ENCODE measurements around the gene SENP5. TPM values are rescaled to one million over a fixed set of nuclear protein-coding genes. Genes with fewer than 3 reads are reported as not detected.

SENP5 gene
- total RNA-seq, 1 experiment from 2014 or later, result 27.6 TPM

DNA sequence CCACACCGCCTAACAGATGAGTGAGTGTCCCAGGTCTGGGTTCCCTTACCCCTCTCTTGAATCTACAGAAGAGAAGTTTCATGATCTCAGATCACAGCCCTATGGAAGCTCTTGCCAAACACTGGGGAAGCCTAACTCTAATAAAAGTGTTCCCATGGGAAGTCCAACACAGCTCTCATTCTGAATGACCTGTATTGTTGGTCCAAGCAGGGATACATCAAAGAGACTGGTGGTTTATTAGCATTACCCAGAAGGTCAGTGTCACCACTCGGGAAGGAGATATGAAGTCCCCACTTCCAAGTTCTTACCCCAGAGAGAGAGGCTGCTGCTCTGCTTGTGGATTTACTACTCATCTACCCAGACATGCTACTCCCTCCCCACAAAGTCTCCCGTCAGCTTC lies 83.7 kb downstream of the SENP5 start:
- Histone ChIP-seq H3K4me1 (ENCODE audit: control insufficient read depth in 1 of 2, insufficient read depth in 2 of 2, low read length in 2 of 2) (no peaks in the 10 kb centered on the region), H3K9me2 (ENCODE audit: insufficient read depth) (no peaks in the 10 kb centered on the region), H2AFZ (ENCODE audit: low read depth, low read length, poor library complexity, severe bottlenecking) (no peak overlapping the region), H3K4me2 (ENCODE audit: low read length) (no peak overlapping the region), H4K20me1 (ENCODE audit: insufficient read depth) (no peaks in the 10 kb centered on the region), H3K27me3 (ENCODE audit: insufficient read depth, low read length) (no peaks in the 10 kb centered on the region), H3K27ac (ENCODE audit: low read depth, low read length) (no peak overlapping the region), H3K4me3 (replicated peaks in 1 of 2; ENCODE audit: low read depth in 1 of 2, low read length in 2 of 2) (no peak overlapping the region), H3K79me2 (ENCODE audit: insufficient read depth, low read length) (no peaks in the 10 kb centered on the region), H3K9ac (ENCODE audit: low read length) (no peak overlapping the region), H3K36me3 (ENCODE audit: control insufficient read depth in 1 of 2, insufficient read depth in 2 of 2, low read length in 2 of 2) (no peaks in the 10 kb centered on the region), H3K9me3 (ENCODE audit: control insufficient read depth in 1 of 2, insufficient read depth in 1 of 2, low read depth in 1 of 2, low read length in 2 of 2) (no peaks in the 10 kb centered on the region)
- TF ChIP-seq EGR1 (IDR thresholded peaks at IDR 0.05; ENCODE audit: low read depth) (no peak), CTCF (IDR thresholded peaks at IDR 0.05 in 2 of 3, conservative IDR thresholded peaks at IDR 0.05 in 1 of 3; ENCODE audit: borderline replicate concordance in 1 of 3, insufficient read depth in 1 of 3, low read depth in 2 of 3, low read length in 2 of 3) (no peak), POLR2A (IDR thresholded peaks at IDR 0.05; ENCODE audit: borderline replicate concordance, extremely low read depth, insufficient read depth, insufficient read length) (no peak), SRF (IDR thresholded peaks at IDR 0.05; ENCODE audit: low read depth) (no peak), ATF3 (IDR thresholded peaks at IDR 0.05) (no peak), REST (IDR thresholded peaks at IDR 0.05; ENCODE audit: low read depth) (no peak), CEBPB (IDR thresholded peaks at IDR 0.05; ENCODE audit: low read depth) (no peak), ZNF274 (IDR thresholded peaks at IDR 0.05; ENCODE audit: low read depth, low read length) (no peak), RAD21 (IDR thresholded peaks at IDR 0.05; ENCODE audit: low read depth) (no peak), CBX3 (IDR thresholded peaks at IDR 0.05; ENCODE audit: low read depth) (no peak), ELF1 (IDR thresholded peaks at IDR 0.05; ENCODE audit: borderline replicate concordance, low read depth) (no peak), TCF7L2 (IDR thresholded peaks at IDR 0.05; ENCODE audit: borderline replicate concordance, extremely low read depth, insufficient read depth, insufficient read length) (no peak), JUND (IDR thresholded peaks at IDR 0.05) (no peak), SIN3A (IDR thresholded peaks at IDR 0.05; ENCODE audit: low read depth) (no peak), EZH2 (IDR thresholded peaks at IDR 0.05) (no peak), FOSL1 (IDR thresholded peaks at IDR 0.05; ENCODE audit: low read depth) (no peak)
- TF ChIP-seq, protein P1, sequence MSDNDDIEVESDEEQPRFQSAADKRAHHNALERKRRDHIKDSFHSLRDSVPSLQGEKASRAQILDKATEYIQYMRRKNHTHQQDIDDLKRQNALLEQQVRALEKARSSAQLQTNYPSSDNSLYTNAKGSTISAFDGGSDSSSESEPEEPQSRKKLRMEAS (IDR thresholded peaks at IDR 0.05), result no peak
- ChIA-PET POLR2A (interaction anchor here (0.8 kb wide), 1 partner anchor 9 kb away, joined by 4 read pairs; the partner anchor contains the start of gene NCBP2), CTCF (no interaction called here), RAD21 (ENCODE audit: low non-redundant PET in 1 of 2, low total read pairs in 2 of 2, uncharacterized antibody in 2 of 2, unreplicated experiment in 2 of 2) (no interaction called here)
- intact Hi-C loops (cut with micrococcal nuclease), result no loop called here
- ATAC-seq (no peak), DNase-seq (ENCODE audit: low read depth, low spot score) (no peak)
- no TSS peak for BruUV-seq (replicated peaks)

All from HCT116 (cell line).